HCT116 (cell line): Measurements from ENCODE around the gene LTA4H.

Experiments used
- CTCF ChIP-seq, 3 experiments: fragments of 200-600 bp in 1 of 3; sonication (generic) in 1 of 3; IDR thresholded peaks in 2 of 3; conservative IDR thresholded peaks in 1 of 3; 2 replicates each; pipeline ENCODE4 v1.5.1; 2012 to 2017; ENCODE audit warnings: low read depth in 2 of 3, low read length in 2 of 3, antibody characterized with exemption in 1 of 3, borderline replicate concordance in 1 of 3, control low read depth in 1 of 3, mild to moderate bottlenecking in 1 of 3, mixed read lengths in 1 of 3, mixed run types in 1 of 3, moderate library complexity in 1 of 3; ENCODE audit not compliant: insufficient read depth in 1 of 3
- EZH2 ChIP-seq: fragments of 200-600 bp; sonication (generic); IDR thresholded peaks from 2 replicates; pipeline ENCODE4 v1.6.1; 2017; ENCODE audit warnings: antibody characterized with exemption, mixed run types
- FOSL1 ChIP-seq: IDR thresholded peaks from 2 replicates; pipeline ENCODE4 v1.6.1; 2012; ENCODE audit warnings: low read depth
- JUND ChIP-seq: IDR thresholded peaks from 2 replicates; pipeline ENCODE4 v1.6.1; 2012
- POLR2A ChIP-seq: IDR thresholded peaks from 2 replicates; pipeline ENCODE4 v1.7.0; 2011; ENCODE audit warnings: borderline replicate concordance; ENCODE audit not compliant: insufficient read depth, insufficient read length; ENCODE audit errors: extremely low read depth
- POLR2AphosphoS5 ChIP-seq: IDR thresholded peaks from 2 replicates; pipeline ENCODE4 v1.6.1; 2011; ENCODE audit warnings: mild to moderate bottlenecking, low read depth, low read length, moderate library complexity
- SP1 ChIP-seq: IDR thresholded peaks from 2 replicates; pipeline ENCODE4 v1.6.1; 2012; ENCODE audit warnings: low read depth
- ZNF274 ChIP-seq: fragments of 200-500 bp; sonication (Bioruptor generic); IDR thresholded peaks from 2 replicates; pipeline ENCODE4 v1.6.1; 2014; ENCODE audit warnings: mild to moderate bottlenecking, low read depth, low read length, inconsistent platforms
- TF ChIP-seq, protein P1 (sequence below): IDR thresholded peaks from 2 replicates; pipeline ENCODE4 v1.6.1; 2012; ENCODE audit warnings: low read depth

DNA sequence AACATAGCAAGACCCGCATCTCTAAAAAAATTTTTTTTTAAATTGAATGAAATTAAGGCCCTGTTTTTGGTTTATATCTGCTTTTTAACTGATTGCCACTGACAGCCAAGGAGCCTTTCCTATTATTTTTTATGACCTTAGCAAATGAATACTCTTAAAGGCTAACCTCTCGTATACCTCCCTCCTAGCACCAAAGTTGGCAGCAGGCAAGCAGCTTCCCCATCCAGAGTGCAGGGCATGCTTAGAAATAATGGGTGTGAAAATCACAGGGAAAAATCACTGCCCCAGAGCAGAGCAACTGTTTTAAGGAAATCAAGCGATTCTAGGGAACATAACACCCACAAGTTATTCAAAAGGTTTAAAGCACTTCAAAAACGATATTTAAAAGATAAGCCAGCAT is 59.9 kb downstream of the LTA4H start:
- TF ChIP-seq CTCF (IDR thresholded peaks at IDR 0.05 in 2 of 3, conservative IDR thresholded peaks at IDR 0.05 in 1 of 3; ENCODE audit: borderline replicate concordance in 1 of 3, insufficient read depth in 1 of 3, low read depth in 2 of 3, low read length in 2 of 3) (no peak), POLR2AphosphoS5 (no peak), ZNF274 (no peak), FOSL1 (no peak), POLR2A (no peak), JUND (no peak), EZH2 (no peak), SP1 (no peak)
- TF ChIP-seq, protein P1, sequence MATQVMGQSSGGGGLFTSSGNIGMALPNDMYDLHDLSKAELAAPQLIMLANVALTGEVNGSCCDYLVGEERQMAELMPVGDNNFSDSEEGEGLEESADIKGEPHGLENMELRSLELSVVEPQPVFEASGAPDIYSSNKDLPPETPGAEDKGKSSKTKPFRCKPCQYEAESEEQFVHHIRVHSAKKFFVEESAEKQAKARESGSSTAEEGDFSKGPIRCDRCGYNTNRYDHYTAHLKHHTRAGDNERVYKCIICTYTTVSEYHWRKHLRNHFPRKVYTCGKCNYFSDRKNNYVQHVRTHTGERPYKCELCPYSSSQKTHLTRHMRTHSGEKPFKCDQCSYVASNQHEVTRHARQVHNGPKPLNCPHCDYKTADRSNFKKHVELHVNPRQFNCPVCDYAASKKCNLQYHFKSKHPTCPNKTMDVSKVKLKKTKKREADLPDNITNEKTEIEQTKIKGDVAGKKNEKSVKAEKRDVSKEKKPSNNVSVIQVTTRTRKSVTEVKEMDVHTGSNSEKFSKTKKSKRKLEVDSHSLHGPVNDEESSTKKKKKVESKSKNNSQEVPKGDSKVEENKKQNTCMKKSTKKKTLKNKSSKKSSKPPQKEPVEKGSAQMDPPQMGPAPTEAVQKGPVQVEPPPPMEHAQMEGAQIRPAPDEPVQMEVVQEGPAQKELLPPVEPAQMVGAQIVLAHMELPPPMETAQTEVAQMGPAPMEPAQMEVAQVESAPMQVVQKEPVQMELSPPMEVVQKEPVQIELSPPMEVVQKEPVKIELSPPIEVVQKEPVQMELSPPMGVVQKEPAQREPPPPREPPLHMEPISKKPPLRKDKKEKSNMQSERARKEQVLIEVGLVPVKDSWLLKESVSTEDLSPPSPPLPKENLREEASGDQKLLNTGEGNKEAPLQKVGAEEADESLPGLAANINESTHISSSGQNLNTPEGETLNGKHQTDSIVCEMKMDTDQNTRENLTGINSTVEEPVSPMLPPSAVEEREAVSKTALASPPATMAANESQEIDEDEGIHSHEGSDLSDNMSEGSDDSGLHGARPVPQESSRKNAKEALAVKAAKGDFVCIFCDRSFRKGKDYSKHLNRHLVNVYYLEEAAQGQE, result no peak
